ENCODE results near the gene FCRL1.

Gene FCRL1

GRCh38 chr1:157798211-157798610 lies 21.7 kb downstream of the FCRL1 start:
- no peak for DNase-seq

- no peak for DNase-seq
These were observed 34.7 kb downstream of the FCRL1 start for GRCh38 chr1:157785248-157785647.

- DNase-seq, result no peak
These were observed 35.1 kb downstream of the FCRL1 start for GRCh38 chr1:157784801-157785200.

- no peak for DNase-seq
These were observed 37.0 kb downstream of the FCRL1 start for GRCh38 chr1:157782931-157783330.

GRCh38 chr1:157781048-157781447 lies 38.9 kb downstream of the FCRL1 start:
- no peak for DNase-seq

GRCh38 chr1:157776971-157777391 lies 42.9 kb downstream of the FCRL1 start, which contains the start of gene FCRL2:
Gene FCRL2 (minus strand): TSS chr1:157777132. CDS start chr1:157777073, 59 bp downstream.
- DNase-seq, result no peak

GRCh38 chr1:157775101-157775870 lies 44.6 kb downstream of the FCRL1 start:
- DNase-seq, result no peak

GRCh38 chr1:157774412-157774811 lies 45.5 kb downstream of the FCRL1 start:
- DNase-seq, result no peak

- no peak for DNase-seq
These were observed 46.2 kb downstream of the FCRL1 start for GRCh38 chr1:157773493-157774350.

- DNase-seq, result no peak
These were observed 48.1 kb downstream of the FCRL1 start for GRCh38 chr1:157771661-157772425.

- DNase-seq, result no peak
These were observed 49.4 kb downstream of the FCRL1 start for GRCh38 chr1:157770442-157771043.

GRCh38 chr1:157766792-157767191 lies 53.1 kb downstream of the FCRL1 start:
- DNase-seq, result no peak

GRCh38 chr1:157758018-157758417 lies 61.9 kb downstream of the FCRL1 start:
- DNase-seq, result no peak

- no peak for DNase-seq
These were observed 66.3 kb downstream of the FCRL1 start for GRCh38 chr1:157753611-157754010.

- no peak for DNase-seq
These were observed 68.6 kb downstream of the FCRL1 start for GRCh38 chr1:157751283-157751682.

- DNase-seq, result no peak
These were observed 71.6 kb downstream of the FCRL1 start for GRCh38 chr1:157748262-157748817.

Measured in cortex of kidney (tissue), 1 donor.